Measurements from ENCODE around the gene SPTBN4. TPM values are rescaled to one million over a fixed set of nuclear protein-coding genes. Genes with fewer than 3 reads are reported as not detected.

Gene SPTBN4
- total and polyA plus RNA-seq, 10 donors: 0.30 to 2.3 (median 0.66) TPM

- intact Hi-C loops (cut with DNase I; ENCODE audit: low total_unique reads): loop anchor here (10.0 kb wide), 1 partner anchor 64 kb away; no protein-coding TSS in a partner anchor
- H3K4me3 ChIP-seq: peak overlapping the region in 1 of 8 donors; percentile 11
- 1 to 4% (median 3%) methylated on average over 30 to 46 of the region's 46 CpGs for WGBS, 5 donors
- H3K27ac ChIP-seq: no peak overlapping the region
- TF ChIP-seq, protein P1, sequence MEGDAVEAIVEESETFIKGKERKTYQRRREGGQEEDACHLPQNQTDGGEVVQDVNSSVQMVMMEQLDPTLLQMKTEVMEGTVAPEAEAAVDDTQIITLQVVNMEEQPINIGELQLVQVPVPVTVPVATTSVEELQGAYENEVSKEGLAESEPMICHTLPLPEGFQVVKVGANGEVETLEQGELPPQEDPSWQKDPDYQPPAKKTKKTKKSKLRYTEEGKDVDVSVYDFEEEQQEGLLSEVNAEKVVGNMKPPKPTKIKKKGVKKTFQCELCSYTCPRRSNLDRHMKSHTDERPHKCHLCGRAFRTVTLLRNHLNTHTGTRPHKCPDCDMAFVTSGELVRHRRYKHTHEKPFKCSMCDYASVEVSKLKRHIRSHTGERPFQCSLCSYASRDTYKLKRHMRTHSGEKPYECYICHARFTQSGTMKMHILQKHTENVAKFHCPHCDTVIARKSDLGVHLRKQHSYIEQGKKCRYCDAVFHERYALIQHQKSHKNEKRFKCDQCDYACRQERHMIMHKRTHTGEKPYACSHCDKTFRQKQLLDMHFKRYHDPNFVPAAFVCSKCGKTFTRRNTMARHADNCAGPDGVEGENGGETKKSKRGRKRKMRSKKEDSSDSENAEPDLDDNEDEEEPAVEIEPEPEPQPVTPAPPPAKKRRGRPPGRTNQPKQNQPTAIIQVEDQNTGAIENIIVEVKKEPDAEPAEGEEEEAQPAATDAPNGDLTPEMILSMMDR (IDR thresholded peaks at IDR 0.05 in 8 of 11, conservative IDR thresholded peaks at IDR 0.05 in 3 of 11): peak; percentile 92 to 98 (median 98)
- TF ChIP-seq POLR2AphosphoS5 (IDR thresholded peaks at IDR 0.05): peak; percentile 52 to 59 (median 56)
- TF ChIP-seq POLR2A (IDR thresholded peaks at IDR 0.05): no peak
- DNase-seq: peak; percentile 95
- H3K36me3 ChIP-seq: no peaks in the 10 kb centered on the region
- H3K9me3 ChIP-seq: no peaks in the 10 kb centered on the region
- H3K4me1 ChIP-seq: peaks cover 37 to 74% (median 65%) of the 10 kb centered on the region in 6 donors
- peaks cover 0 to 91% (median 57%) of the 10 kb centered on the region in 7 donors for H3K27me3 ChIP-seq (replicated peaks in 1 of 7)
Measured at GRCh38 chr19:40598121-40598917, 131.5 kb downstream of the SPTBN4 start.

GRCh38 chr19:40598918-40599307 lies 132.1 kb downstream of the SPTBN4 start:
- H3K27me3 ChIP-seq (replicated peaks in 1 of 7): peaks cover 0 to 97% (median 57%) of the 10 kb centered on the region in 7 donors
- H3K27ac ChIP-seq: peak overlapping the region in 3 of 8 donors; percentile 16 to 69 (median 60)
- TF ChIP-seq, protein P1 (IDR thresholded peaks at IDR 0.05 in 8 of 11, conservative IDR thresholded peaks at IDR 0.05 in 3 of 11): peak in 4 of 11 experiments; percentile 4 to 37 (median 20)
- TF ChIP-seq POLR2AphosphoS5 (IDR thresholded peaks at IDR 0.05): no peak
- peaks cover 38 to 80% (median 71%) of the 10 kb centered on the region in 6 donors for H3K4me1 ChIP-seq
- no peak for DNase-seq
- no peaks in the 10 kb centered on the region for H3K36me3 ChIP-seq
- H3K4me3 ChIP-seq: peak overlapping the region in 1 of 8 donors; percentile 75
- H3K9me3 ChIP-seq: no peaks in the 10 kb centered on the region
- intact Hi-C loops (cut with DNase I; ENCODE audit: low total_unique reads): loop anchor here (10.0 kb wide), 1 partner anchor 64 kb away; no protein-coding TSS in a partner anchor
- WGBS, 5 donors: 7 to 12% (median 10%) methylated on average over 15 of the region's 15 CpGs

GRCh38 chr19:40599331-40599901 lies 132.6 kb downstream of the SPTBN4 start:
- TF ChIP-seq, protein P1 (IDR thresholded peaks at IDR 0.05 in 8 of 11, conservative IDR thresholded peaks at IDR 0.05 in 3 of 11): no peak
- TF ChIP-seq POLR2AphosphoS5 (IDR thresholded peaks at IDR 0.05): no peak
- DNase-seq: no peak
- H3K4me1 ChIP-seq: peaks cover 43 to 82% (median 76%) of the 10 kb centered on the region in 6 donors
- no peaks in the 10 kb centered on the region for H3K36me3 ChIP-seq
- intact Hi-C loops (cut with DNase I; ENCODE audit: low total_unique reads): loop anchor here (10.0 kb wide), 1 partner anchor 65 kb away; no protein-coding TSS in a partner anchor
- H3K4me3 ChIP-seq: peak overlapping the region in 2 of 8 donors; percentile 51 to 75
- peaks cover 0 to 100% (median 57%) of the 10 kb centered on the region in 7 donors for H3K27me3 ChIP-seq (replicated peaks in 1 of 7)
- peak overlapping the region in 6 of 8 donors; percentile 21 to 69 (median 52) for H3K27ac ChIP-seq
- no peaks in the 10 kb centered on the region for H3K9me3 ChIP-seq
- WGBS, 5 donors: 1 to 5% (median 3%) methylated on average over 8 to 9 of the region's 9 CpGs
